GM21528 (cell line): ENCODE measurements around the gene MYOD1.

Experiments used
- ATAC-seq: cut with Tn5 transposase; IDR thresholded peaks from one replicate; pipeline ENCODE4 v1.9.1; 2021; ENCODE audit warnings: mild to moderate bottlenecking, moderate library complexity; ENCODE audit not compliant: unreplicated experiment, low FRiP score

Gene MYOD1

GRCh38 chr11:17747131-17747955, 28.0 kb downstream of the MYOD1 start:
- ATAC-seq, result no peak

GRCh38 chr11:17748044-17748443, 28.7 kb downstream of the MYOD1 start:
- ATAC-seq, result no peak

- ATAC-seq, result no peak
Observed at GRCh38 chr11:17748761-17749721, 29.7 kb downstream of the MYOD1 start.

GRCh38 chr11:17750013-17750800, 30.8 kb downstream of the MYOD1 start:
- no peak for ATAC-seq

- no peak for ATAC-seq
Observed at GRCh38 chr11:17750801-17751165, 31.4 kb downstream of the MYOD1 start.

GRCh38 chr11:17751558-17751957, 32.2 kb downstream of the MYOD1 start:
- no peak for ATAC-seq

GRCh38 chr11:17752144-17752543, 32.8 kb downstream of the MYOD1 start:
- ATAC-seq, result no peak

GRCh38 chr11:17753153-17753552, 33.8 kb downstream of the MYOD1 start:
- no peak for ATAC-seq

- ATAC-seq, result no peak
Observed at GRCh38 chr11:17753641-17754040, 34.3 kb downstream of the MYOD1 start.

GRCh38 chr11:17755891-17756290, 36.5 kb downstream of the MYOD1 start:
- no peak for ATAC-seq

GRCh38 chr11:17760102-17761029, 41.0 kb downstream of the MYOD1 start:
- no peak for ATAC-seq

GRCh38 chr11:17762309-17762974, 43.1 kb downstream of the MYOD1 start:
- ATAC-seq, result no peak

GRCh38 chr11:17763244-17763643, 43.9 kb downstream of the MYOD1 start:
- ATAC-seq, result no peak

- no peak for ATAC-seq
Observed at GRCh38 chr11:17763703-17764102, 44.3 kb downstream of the MYOD1 start.

GRCh38 chr11:17764446-17765218, 45.3 kb downstream of the MYOD1 start:
- ATAC-seq, result no peak

- ATAC-seq, result no peak
Observed at GRCh38 chr11:17765356-17766072, 46.1 kb downstream of the MYOD1 start.

- ATAC-seq, result no peak
Observed at GRCh38 chr11:17766073-17766359, 46.6 kb downstream of the MYOD1 start.

GRCh38 chr11:17766590-17766989, 47.2 kb downstream of the MYOD1 start:
- no peak for ATAC-seq
